ENCODE measurements around the gene MAB21L4. TPM values are rescaled to one million over a fixed set of nuclear protein-coding genes. Genes with fewer than 3 reads are reported as not detected.
A peak's percentile ranks its signal among the peaks of the same experiment; 100 is the strongest.

Gene MAB21L4
- total RNA-seq, 4 donors from 2014 or later, result 0.33 to 0.81 TPM; not detected in 2

DNA sequence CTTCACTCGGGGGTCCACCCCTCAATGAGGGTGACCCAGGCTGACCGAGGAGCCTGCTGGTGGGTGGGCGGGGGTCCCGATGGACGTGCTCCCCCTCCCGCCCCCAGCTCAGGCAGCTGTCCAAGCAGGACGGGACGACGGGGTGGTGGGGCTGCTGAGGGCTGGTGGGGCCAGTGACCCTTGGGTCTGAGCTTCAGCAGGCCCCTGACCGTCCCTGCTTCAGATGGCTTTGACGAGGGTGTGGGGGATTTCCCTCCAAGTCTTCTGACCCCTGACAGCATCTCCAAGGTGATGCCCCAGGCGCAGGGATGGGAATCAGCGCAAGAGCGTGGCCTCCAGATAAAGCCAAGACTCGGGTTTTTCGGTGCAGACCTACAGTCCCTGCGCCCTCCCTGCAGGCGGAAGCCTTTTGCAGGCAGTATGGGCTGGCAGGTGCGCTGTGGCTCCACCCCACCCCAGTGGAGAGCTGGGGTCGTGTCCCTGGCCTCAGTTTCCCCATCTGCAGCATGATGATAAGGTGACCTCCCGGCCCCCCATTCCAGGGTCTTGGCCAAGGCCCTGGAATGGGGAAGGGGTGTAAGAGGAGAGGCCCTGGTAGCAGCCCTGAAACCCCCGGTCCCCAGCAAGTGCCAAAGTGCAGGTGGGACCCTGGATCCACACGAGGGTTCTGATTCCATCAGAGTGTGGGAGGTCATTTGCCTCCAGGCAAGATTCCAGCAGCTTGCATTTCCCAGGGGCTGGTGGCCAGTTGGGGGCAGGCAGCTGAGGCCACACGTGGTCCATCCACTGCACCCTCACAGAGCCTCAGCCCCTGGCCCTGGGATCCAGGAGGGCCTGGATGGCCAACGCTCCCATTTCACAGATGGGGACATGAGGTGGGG lies 18.9 kb upstream of the MAB21L4 start:
- WGBS, 2 donors, result 63 to 81% methylated on average over 6 to 22 of the region's 25 CpGs
- Histone ChIP-seq H3K27me3 (no peaks in the 10 kb centered on the region), H3K9me3 (no peaks in the 10 kb centered on the region), H3K27ac (no peak overlapping the region), H3K4me1 (peaks cover 0 to 43% of the 10 kb centered on the region in 2 donors), H3K36me3 (no peaks in the 10 kb centered on the region), H3K4me3 (replicated peaks in 1 of 3) (no peak overlapping the region)
- TF ChIP-seq CTCF (IDR thresholded peaks at IDR 0.05), result peak in 2 of 6 experiments; percentile 1 to 6
- no peak for TF ChIP-seq POLR2A (IDR thresholded peaks at IDR 0.05)
- no peak for DNase-seq
- intact Hi-C loops (cut with DNase I), result loop anchor here (10.0 kb wide), 1 partner anchor 80 kb away; the partner anchor contains the start of gene SNED1

- peak; percentile 59 to 61 for DNase-seq
- peaks cover 0 to 43% of the 10 kb centered on the region in 2 donors for H3K4me1 ChIP-seq
- WGBS, 2 donors, result 38 to 40% methylated on average over 15 to 27 of the region's 36 CpGs
These were observed 18.1 kb upstream of the MAB21L4 start for GRCh38 chr2:240913810-240914644.

GRCh38 chr2:240912878-240913809 lies 17.2 kb upstream of the MAB21L4 start:
- 80 to 88% methylated on average over 9 to 21 of the region's 21 CpGs for WGBS, 2 donors
- TF ChIP-seq POLR2A (IDR thresholded peaks at IDR 0.05), result no peak
- TF ChIP-seq CTCF (IDR thresholded peaks at IDR 0.05), result no peak
- Histone ChIP-seq H3K4me1 (peaks cover 0 to 43% of the 10 kb centered on the region in 2 donors), H3K27ac (peak overlapping the region in 1 of 3 donors; percentile 15), H3K4me3 (replicated peaks in 1 of 3) (no peak overlapping the region), H3K9me3 (no peaks in the 10 kb centered on the region), H3K36me3 (no peaks in the 10 kb centered on the region), H3K27me3 (no peaks in the 10 kb centered on the region)
- no peak for DNase-seq
- intact Hi-C loops (cut with DNase I), result loop anchor here (10.0 kb wide), 1 partner anchor 82 kb away; the partner anchor contains the start of gene SNED1

More at GRCh38 chr2:240913810-240914644, 18.1 kb upstream of the MAB21L4 start:
- H3K27me3 ChIP-seq, result no peaks in the 10 kb centered on the region
- peak overlapping the region in 1 of 3 donors; percentile 15 for H3K27ac ChIP-seq
- H3K4me3 ChIP-seq (replicated peaks in 1 of 3), result no peak overlapping the region
- intact Hi-C loops (cut with DNase I), result loop anchor here (10.0 kb wide), 1 partner anchor 81 kb away; the partner anchor contains the start of gene SNED1
- no peaks in the 10 kb centered on the region for H3K36me3 ChIP-seq
- H3K9me3 ChIP-seq, result no peaks in the 10 kb centered on the region
- TF ChIP-seq CTCF (IDR thresholded peaks at IDR 0.05) (peak; percentile 70 to 96 (median 78)), POLR2A (IDR thresholded peaks at IDR 0.05) (no peak)

- H3K4me1 ChIP-seq, result peaks cover 0 to 30% of the 10 kb centered on the region in 2 donors
- no peak for TF ChIP-seq POLR2A (IDR thresholded peaks at IDR 0.05)
- TF ChIP-seq CTCF (IDR thresholded peaks at IDR 0.05), result no peak
- no peaks in the 10 kb centered on the region for H3K27me3 ChIP-seq
- H3K36me3 ChIP-seq, result no peaks in the 10 kb centered on the region
- intact Hi-C loops (cut with DNase I), result loop anchor here (10.0 kb wide), 1 partner anchor 83 kb away; the partner anchor contains the start of gene SNED1
- no peak overlapping the region for H3K27ac ChIP-seq
- H3K9me3 ChIP-seq, result no peaks in the 10 kb centered on the region
- no peak for DNase-seq
- no peak overlapping the region for H3K4me3 ChIP-seq (replicated peaks in 1 of 3)
- WGBS, 2 donors, result 84 to 88% methylated on average over 20 of the region's 20 CpGs
These were observed 15.8 kb upstream of the MAB21L4 start for GRCh38 chr2:240911641-240912265.

All from thyroid gland (tissue), 4 donors.